Heart left ventricle (tissue), 16 donors: Measurements from ENCODE around the gene KCNH1. TPM values are rescaled to one million over a fixed set of nuclear protein-coding genes. Genes with fewer than 3 reads are reported as not detected.

Source experiments
- ATAC-seq, 4 donors: fragments of 200-7000 bp; cut with Tn5 transposase; one replicate each; pipeline ENCODE4 v1.9.1; 2020 to 2022; ENCODE audit warnings: moderate library complexity in 4 of 4, mild to moderate bottlenecking in 3 of 4, moderate number of reproducible peaks in 1 of 4
- DNase-seq, 5 donors: peaks; one replicate each; pipeline ENCODE4 v3.0.0-alpha.2; 2020
- H3K27ac ChIP-seq, 12 donors: fragments of 200-600 bp; sonication (generic) in 4 of 12; one replicate each; pipeline versions ENCODE4 v1.5.0 to v1.8.0; 2016 to 2022; ENCODE audit warnings: mild to moderate bottlenecking in 2 of 12
- H3K27me3 ChIP-seq, 9 donors: fragments of 200-600 bp; sonication (generic) in 2 of 9; one replicate each; pipeline versions ENCODE4 v1.5.1 to v1.8.0; 2016 to 2022; ENCODE audit warnings: mild to moderate bottlenecking in 3 of 9
- H3K36me3 ChIP-seq, 9 donors: fragments of 200-600 bp; sonication (generic) in 2 of 9; one replicate each; pipeline versions ENCODE4 v1.5.0 to v1.8.0; 2018 to 2022; ENCODE audit warnings: mild to moderate bottlenecking in 2 of 9
- H3K4me1 ChIP-seq, 12 donors: fragments of 200-600 bp; sonication (generic) in 4 of 12; one replicate each; pipeline versions ENCODE4 v1.5.0 to v1.8.0; 2016 to 2022; ENCODE audit warnings: mild to moderate bottlenecking in 3 of 12
- H3K4me3 ChIP-seq, 12 donors: fragments of 200-600 bp; sonication (generic) in 4 of 12; one replicate each; pipeline versions ENCODE4 v1.5.0 to v1.8.0; 2017 to 2022; ENCODE audit warnings: mild to moderate bottlenecking in 9 of 12, moderate library complexity in 4 of 12
- H3K9me3 ChIP-seq, 12 donors: fragments of 200-600 bp; sonication (generic) in 4 of 12; one replicate each; pipeline versions ENCODE4 v1.5.0 to v1.8.0; 2016 to 2022; ENCODE audit warnings: mild to moderate bottlenecking in 1 of 12
- POLR2A ChIP-seq, 2 donors: fragments of 450-650 bp; IDR thresholded peaks; one replicate each; pipeline ENCODE4 v1.6.1; 2017; ENCODE audit warnings: antibody characterized with exemption in 2 of 2, mild to moderate bottlenecking in 2 of 2, moderate library complexity in 2 of 2
- WGBS, 4 donors: extraction: QIAGEN DNeasy Blood & Tissue Kit in 2 of 4; methylation state at CpG; one replicate each; pipeline versions ENCODE4 v1.1.5 to v1.1.7; 2013 to 2018; 5-methylcytosine and 5-hydroxymethylcytosine counted together
- intact Hi-C, 10 donors: fragments of 100-400 bp; cut with DNase I; formaldehyde crosslinking; loops; one replicate each; pipeline versions ENCODE4 v1.11.1 to v1.14.2; 2022
- polyA plus RNA-seq, 2 donors: library from polyadenylated mRNA; stranded (reverse); fragments of 200-250 nt; gene quantifications; one replicate each; pipeline ENCODE4 v1.2.3, GENCODE V29; 2013
- total RNA-seq, 9 donors: library from RNA; depleted of rRNA in 2 of 9; stranded (reverse); fragments of >200 nt in 2 of 9; fragmentation: NEBNext Ultra II Directional in 3 of 9; extraction: Animal tissue kit (Norgen Biotek cat#: 25700) in 3 of 9; gene quantifications; one replicate each; pipeline versions ENCODE4 v1.1.0 to v1.2.4, GENCODE V29; 2016 to 2023
- TF ChIP-seq, protein P1 (sequence below), 12 donors: fragments of 200-600 bp; sonication (generic) in 4 of 12; IDR thresholded peaks; one replicate each; pipeline versions ENCODE4 v1.5.0 to v1.8.0; 2018 to 2022; ENCODE audit warnings: antibody characterized with exemption in 12 of 12, mild to moderate bottlenecking in 5 of 12
- donor health status: ischemic (EF 13 %, LVEDD 7.1; RV severe dilation, severe dysfunction).
- donor health status: healthy with polysubstance abuse.
- donor health status: DM: no; HTN: yes; CAD: no.
- donor health status: DM: no; HTN: no; CAD: no.
- donor health status: ischemic (EF 25% LVEDD 6.9; RV normal size, moderate dysfunction).
- donor health status: ischemic (EF 25% LVEDD 5.7; RV mildly dilated, moderate dysfunction).
- donor health status: healthy.
- donor health status: DM: yes; HTN: yes; CAD: no.
- donor health status: ischemic (EF 35%, LVEDD 5.7; RV mildly dilated, moderate dysfunction).
- donor health status: nonischemic (EF 11% LVEDD 7.7; RV severe dilation, severe dysfunction).
- donor health status: DM: yes; HTN: yes; CAD: no.
- donor health status: PGD.
- donor health status: ischemic (EF 29% LVEDD 5.4; RV normal size, mild dysfunction).
- donor health status: nonischemic (EF 23%, LVEDD 6.1; RV moderate dilation, normal function).

The KCNH1 gene
- total and polyA plus RNA-seq, 11 donors = 0.03 TPM; not detected in 10

DNA sequence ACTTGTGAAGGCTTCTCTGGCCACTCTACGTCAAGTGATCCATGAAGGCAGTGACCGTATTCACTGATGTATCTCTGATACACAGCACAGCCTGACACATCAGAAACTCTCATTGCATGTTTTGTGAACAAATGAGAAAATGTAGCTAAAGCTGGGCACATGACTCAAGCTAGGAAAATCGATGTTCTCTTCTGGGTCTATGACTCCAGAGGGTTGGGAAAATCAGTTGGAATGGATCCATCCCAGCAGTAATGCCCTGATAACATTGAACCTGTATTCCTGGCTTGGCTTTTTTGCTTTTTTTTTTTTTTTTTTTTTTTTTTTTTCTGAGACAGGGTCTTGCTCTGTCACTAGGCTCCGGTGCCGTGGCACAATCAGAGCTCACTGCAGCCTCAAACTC is 395.7 kb downstream of the KCNH1 start:
- Histone ChIP-seq H3K9me3 (no peaks in the 10 kb centered on the region), H3K27ac (no peak overlapping the region), H3K4me3 (no peak overlapping the region), H3K27me3 (no peaks in the 10 kb centered on the region), H3K4me1 (no peaks in the 10 kb centered on the region), H3K36me3 (no peaks in the 10 kb centered on the region)
- 61 to 86% (median 81%) methylated on average over 5 of the region's 5 CpGs for WGBS, 4 donors
- intact Hi-C loops = no loop called here
- TF ChIP-seq, protein P1, sequence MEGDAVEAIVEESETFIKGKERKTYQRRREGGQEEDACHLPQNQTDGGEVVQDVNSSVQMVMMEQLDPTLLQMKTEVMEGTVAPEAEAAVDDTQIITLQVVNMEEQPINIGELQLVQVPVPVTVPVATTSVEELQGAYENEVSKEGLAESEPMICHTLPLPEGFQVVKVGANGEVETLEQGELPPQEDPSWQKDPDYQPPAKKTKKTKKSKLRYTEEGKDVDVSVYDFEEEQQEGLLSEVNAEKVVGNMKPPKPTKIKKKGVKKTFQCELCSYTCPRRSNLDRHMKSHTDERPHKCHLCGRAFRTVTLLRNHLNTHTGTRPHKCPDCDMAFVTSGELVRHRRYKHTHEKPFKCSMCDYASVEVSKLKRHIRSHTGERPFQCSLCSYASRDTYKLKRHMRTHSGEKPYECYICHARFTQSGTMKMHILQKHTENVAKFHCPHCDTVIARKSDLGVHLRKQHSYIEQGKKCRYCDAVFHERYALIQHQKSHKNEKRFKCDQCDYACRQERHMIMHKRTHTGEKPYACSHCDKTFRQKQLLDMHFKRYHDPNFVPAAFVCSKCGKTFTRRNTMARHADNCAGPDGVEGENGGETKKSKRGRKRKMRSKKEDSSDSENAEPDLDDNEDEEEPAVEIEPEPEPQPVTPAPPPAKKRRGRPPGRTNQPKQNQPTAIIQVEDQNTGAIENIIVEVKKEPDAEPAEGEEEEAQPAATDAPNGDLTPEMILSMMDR (IDR thresholded peaks at IDR 0.05) = no peak
- no peak for TF ChIP-seq POLR2A (IDR thresholded peaks at IDR 0.05)
- DNase-seq (no peak), ATAC-seq (no peak)

DNA sequence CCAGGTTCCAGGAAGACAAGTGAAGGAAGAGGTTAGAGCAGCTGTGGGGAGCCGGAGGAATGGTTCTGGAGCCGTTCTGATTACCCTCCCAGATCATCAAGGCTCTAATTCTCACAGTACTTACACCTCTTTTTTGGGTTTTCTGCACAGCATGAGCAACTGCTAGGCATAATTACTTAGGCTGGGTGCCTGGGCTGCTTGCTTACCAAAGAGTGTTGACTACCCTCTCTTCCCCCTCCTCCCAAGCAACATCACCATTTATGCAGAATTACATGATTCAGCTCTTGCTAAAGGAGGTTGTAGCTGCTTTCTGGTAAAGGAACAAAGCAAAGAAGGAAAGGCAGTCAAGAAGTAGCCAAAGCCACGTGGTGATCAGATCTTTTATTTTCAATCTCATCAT is 397.2 kb downstream of the KCNH1 start:
- intact Hi-C loops = no loop called here
- TF ChIP-seq POLR2A (IDR thresholded peaks at IDR 0.05) = no peak
- TF ChIP-seq, protein P1 (IDR thresholded peaks at IDR 0.05) = no peak
- no peak overlapping the region for H3K4me3 ChIP-seq
- no peaks in the 10 kb centered on the region for H3K4me1 ChIP-seq
- DNase-seq = no peak
- H3K27ac ChIP-seq = no peak overlapping the region
- WGBS, 4 donors = 38 to 53% (median 48%) methylated on average over 3 of the region's 3 CpGs
- H3K9me3 ChIP-seq = no peaks in the 10 kb centered on the region
- no peaks in the 10 kb centered on the region for H3K27me3 ChIP-seq
- no peak for ATAC-seq
- no peaks in the 10 kb centered on the region for H3K36me3 ChIP-seq

DNA sequence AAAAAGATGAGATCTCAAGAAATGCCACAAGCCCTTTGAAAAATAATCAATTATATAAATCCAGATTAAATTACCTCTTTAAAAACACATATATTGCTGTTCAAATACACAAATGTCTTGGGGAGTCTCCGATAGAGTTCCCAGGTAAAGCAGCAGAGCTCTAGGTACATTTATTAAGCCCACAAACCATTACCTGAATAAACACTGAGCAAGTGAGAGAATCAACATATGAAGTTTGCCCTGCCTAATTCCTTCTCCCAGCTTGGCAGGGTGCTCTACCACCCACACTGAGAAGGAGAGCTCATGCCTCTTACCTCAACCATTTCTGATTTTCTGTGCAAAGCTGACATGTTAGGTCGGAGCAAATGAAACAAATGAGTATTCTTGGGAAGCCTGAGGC is 402.4 kb downstream of the KCNH1 start:
- no peak for ATAC-seq
- 86 to 98% (median 91%) methylated on average over 2 of the region's 2 CpGs for WGBS, 4 donors
- intact Hi-C loops = no loop called here
- Histone ChIP-seq H3K27me3 (no peaks in the 10 kb centered on the region), H3K4me1 (no peaks in the 10 kb centered on the region), H3K9me3 (no peaks in the 10 kb centered on the region), H3K4me3 (no peak overlapping the region), H3K36me3 (no peaks in the 10 kb centered on the region), H3K27ac (no peak overlapping the region)
- TF ChIP-seq POLR2A (IDR thresholded peaks at IDR 0.05) = no peak
- DNase-seq = no peak

DNA sequence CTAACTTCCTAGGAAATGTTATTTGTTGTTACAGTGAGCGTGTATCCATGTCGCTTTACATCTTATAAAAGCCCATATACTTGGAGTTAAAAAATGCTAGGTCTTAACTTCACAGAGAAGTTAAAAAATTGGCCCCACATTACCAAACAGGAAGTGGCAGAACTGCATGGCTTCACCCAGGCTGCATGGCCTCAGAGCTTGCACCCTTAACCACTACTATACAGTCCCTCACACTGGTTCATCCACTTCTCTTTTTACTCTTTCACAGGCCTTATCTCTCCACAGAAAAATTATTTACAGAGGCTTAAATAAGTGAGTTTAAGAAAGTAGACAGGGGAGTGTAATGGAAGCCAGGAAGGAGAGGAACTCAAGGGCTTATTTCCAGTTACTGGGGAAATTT is 402.8 kb downstream of the KCNH1 start:
- TF ChIP-seq POLR2A (IDR thresholded peaks at IDR 0.05) = no peak
- TF ChIP-seq, protein P1 (IDR thresholded peaks at IDR 0.05) = no peak
- ATAC-seq (no peak), DNase-seq (no peak)
- Histone ChIP-seq H3K9me3 (no peaks in the 10 kb centered on the region), H3K36me3 (no peaks in the 10 kb centered on the region), H3K27ac (no peak overlapping the region), H3K4me1 (no peaks in the 10 kb centered on the region), H3K4me3 (no peak overlapping the region), H3K27me3 (no peaks in the 10 kb centered on the region)
- 83 to 95% (median 86%) methylated on average over 2 of the region's 2 CpGs for WGBS, 4 donors
- intact Hi-C loops = no loop called here

DNA sequence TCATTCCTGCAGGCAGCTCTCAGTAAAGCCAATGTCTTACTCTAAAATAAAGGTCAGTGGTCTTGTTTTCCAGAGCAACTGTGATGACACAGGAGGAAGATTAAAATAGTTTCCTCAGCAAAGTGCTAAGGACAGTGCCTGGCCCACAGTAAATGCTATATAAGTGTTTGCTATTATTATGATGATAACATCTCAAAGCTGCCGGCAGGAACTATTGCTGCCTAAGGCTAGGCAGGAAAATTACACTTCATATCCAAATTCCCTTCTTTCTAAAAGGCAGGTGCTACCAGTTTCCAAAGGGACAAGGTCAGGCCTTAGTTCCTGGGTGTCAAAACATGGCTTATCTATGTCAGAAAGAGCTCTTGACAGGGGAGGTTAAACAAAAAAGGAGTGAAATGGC is 403.9 kb downstream of the KCNH1 start:
- 31 to 49% (median 37%) methylated on average over 1 of the region's 1 CpG for WGBS, 4 donors
- no peak for ATAC-seq
- TF ChIP-seq, protein P1 (IDR thresholded peaks at IDR 0.05) = no peak
- no peak for TF ChIP-seq POLR2A (IDR thresholded peaks at IDR 0.05)

More for the DNA sequence above, 403.9 kb downstream of the KCNH1 start:
- intact Hi-C loops = no loop called here
- Histone ChIP-seq H3K4me3 (no peak overlapping the region), H3K27me3 (peaks cover 0 to 3% (median 0%) of the 10 kb centered on the region in 9 donors), H3K36me3 (no peaks in the 10 kb centered on the region), H3K4me1 (no peaks in the 10 kb centered on the region), H3K9me3 (no peaks in the 10 kb centered on the region), H3K27ac (no peak overlapping the region)
- no peak for DNase-seq
